Measurements from ENCODE around the gene KDM2A.
"Not testable (repeated sequence)": the region's sequence is repeated elsewhere in the genome, so short reads cannot be mapped to it uniquely, and the experiment has no call there.

GRCh38 chr11:67130861-67131260 is 11.8 kb downstream of the KDM2A start:
- TF ChIP-seq CTCF (conservative IDR thresholded peaks at IDR 0.05; ENCODE audit: low read depth, low read length); EZH2 (IDR thresholded peaks at IDR 0.05; ENCODE audit: borderline replicate concordance, low read depth, low read length, poor library complexity, severe bottlenecking): not testable (repeated sequence)
